Stimulated activated CD4-positive, alpha-beta T cell treated with anti-CD3 and anti-CD28 coated beads, Interleukin-12 subunit alpha, Interleukin-12 subunit beta, amount 100 ng/mL, for 48 hours (primary cell): ENCODE results near the gene RAD51B.

Experiments
- DNase-seq, 3 donors: peaks; one replicate each; pipeline ENCODE4 v3.0.0-alpha.2; 2020; ENCODE audit warnings: low read depth in 2 of 3, low spot score in 1 of 3

RAD51B gene

DNA sequence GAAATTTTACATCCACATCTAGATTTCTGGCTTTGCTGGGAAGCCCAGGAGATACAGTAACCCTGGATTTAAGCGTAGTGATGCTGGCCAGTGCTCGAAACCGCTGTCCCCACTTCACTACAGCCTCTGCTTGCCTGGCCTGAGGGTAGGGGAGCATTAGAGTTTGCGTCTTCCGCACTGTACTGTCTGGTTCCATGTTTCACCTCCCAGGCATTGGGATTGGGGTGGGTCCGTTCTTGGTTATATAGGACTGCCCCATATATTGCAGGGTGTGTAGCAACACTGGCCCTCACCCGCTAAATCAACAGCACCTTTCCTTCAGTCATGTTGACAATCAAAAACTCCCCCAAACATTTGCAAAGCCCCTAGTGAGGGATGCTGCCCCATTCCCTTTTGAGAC, 732.5 kb downstream of the RAD51B start:
- no peak for DNase-seq

DNA sequence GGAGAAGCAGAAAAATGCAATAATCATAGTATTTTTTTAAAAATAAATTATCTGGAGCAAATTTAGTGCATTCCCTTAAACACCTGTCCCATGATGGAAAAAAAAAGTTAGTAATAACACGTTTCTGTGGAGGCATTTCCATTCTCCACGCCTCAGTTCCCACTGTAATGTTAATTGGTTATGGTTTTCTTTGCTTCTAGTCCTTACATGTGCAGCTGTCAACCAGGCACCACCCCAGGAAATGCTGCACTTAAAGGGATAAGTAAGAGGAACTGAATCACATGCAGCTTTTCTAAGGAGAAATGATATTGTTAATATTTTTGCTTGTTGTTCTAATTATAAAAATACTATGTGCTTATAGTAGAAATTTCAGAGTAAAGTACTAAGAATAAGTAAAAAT, 733.0 kb downstream of the RAD51B start:
- no peak for DNase-seq

DNA sequence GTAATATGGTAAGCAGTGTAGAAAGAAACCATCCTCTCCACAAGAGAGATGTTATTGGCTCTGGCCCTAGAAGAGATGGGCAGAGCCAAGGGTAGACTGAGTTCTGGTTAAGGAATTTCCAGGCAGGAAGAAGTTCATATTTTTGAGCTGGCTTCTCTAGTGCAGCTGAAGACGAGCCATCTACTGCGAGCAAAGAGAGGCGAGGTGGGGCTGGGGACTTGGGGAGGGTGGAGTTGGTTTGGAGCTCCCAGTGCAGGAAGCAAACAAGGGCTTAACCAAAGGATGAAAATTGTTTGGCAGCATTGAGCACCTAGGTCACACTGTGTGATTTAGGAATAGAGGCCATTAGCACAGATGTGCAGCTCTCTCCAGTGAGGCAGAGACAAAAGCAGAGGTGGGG, 733.7 kb downstream of the RAD51B start:
- DNase-seq = no peak

DNA sequence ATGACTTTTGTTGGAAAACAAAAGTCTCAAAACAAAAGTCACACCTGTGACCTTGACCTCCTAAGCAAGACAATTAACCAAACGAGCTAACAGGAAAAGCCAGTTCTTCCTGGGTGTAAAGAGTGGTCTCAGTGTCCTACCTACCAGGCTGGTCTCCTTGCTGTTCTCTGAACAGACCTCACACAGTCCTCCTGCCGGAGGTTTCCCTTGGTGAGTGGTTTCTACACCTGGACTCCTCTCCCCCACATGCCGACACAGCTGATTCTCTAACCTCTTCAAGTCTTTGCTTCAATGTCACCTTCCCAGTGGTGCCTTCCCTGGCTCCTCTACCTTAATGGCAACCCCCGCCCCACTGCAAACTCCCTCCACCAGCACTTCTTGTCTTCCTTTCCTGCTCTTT, 734.7 kb downstream of the RAD51B start:
- DNase-seq = no peak

DNA sequence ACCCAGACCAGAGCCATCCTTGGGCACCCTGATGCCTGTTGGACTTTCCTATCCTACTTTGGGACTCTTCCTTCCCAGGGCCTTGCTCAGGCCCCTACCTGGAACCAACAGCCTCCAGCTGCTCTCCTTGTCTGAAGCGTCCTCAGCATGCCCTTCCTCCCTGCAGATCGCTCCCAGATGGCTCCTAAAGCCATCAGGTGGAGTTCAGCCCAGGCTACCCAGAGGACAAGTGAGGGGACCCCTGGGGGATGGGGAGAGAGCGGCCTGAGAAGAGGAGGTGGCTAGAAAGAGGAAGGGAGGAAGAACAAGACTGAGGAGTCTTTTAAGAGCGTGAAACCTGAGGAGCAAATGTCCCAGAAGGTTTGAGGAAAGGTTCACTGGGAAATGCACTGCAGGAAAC, 736.7 kb downstream of the RAD51B start:
- no peak for DNase-seq

DNA sequence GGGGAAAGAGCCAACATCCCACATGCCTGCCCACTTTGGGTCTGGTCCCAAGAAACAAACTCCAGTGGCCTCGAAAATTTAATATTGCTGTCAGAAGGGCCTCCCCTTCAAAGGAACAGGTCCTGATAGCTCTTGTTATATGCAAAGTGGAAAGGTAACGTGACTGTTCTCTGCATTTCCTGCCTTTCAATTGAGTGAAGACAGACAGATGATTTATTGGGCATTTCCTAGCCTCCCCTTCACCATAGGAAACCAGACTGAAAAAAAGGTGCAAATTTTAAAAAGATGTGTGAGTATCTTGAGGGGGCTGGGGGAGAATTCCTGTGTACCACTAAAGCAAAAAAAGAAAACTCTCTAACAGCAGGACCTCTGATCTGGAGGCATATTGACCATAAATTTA, 738.1 kb downstream of the RAD51B start:
- no peak for DNase-seq

DNA sequence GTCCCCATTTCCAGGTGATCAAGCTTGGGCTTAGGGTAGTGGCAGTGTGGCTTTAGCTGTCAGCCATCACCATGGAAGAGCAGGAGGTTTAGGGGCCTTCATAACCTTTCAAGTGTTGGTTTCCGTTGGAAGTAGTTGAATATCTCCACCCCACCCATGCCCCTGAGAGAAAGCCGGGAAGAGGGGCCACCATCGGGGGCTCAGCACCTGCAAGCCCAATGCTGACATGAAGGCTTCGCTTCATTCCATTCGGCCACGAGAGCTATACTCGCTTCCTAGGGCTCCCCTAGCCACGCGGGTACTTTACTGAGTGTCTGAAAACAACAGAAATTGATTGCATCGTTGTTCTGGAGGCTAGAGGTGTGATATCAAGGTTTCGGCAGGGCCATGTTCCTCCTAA, 738.5 kb downstream of the RAD51B start:
- no peak for DNase-seq

DNA sequence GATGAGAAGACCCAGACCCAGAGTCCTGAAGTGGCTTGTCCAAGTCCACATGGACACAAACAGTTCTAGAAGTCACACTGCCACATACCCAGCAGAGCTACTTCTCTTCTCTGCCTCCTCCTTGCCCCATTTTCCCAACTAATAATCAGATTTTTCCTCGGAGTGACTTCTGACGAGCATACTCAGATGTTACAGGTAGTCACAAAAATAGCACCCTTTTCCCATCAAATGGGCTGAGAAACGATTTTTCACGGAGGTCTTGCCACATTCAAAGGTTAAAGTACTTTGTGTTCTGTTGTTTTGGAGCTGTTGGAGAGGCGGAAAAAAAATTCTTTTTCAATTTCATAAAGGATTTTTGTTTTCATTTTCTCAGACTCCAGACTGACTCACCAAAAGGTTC, 740.4 kb downstream of the RAD51B start:
- DNase-seq = no peak

DNA sequence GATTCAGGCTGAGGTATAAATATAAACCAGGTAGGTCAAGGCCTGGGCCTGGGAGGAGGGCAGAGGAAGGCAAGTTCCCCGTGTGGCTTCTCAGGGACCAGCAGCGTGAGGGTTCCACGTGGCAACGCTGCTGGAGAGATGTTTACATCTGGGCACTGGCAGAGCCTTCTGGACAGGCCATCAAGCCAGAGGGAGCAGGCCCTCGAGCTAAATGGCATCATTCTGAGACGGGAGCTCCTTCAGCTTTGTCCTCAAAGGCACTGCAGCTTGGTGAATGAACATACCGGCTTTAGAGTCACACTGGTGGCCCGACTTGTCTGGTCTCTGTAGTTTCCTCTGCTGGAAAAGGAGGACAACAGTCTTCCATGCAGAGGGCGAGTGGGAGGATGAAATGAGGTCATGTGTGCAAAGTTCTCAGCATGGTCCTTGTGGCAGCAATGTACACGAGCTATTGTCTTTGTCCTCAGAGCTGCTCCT, 742.0 kb downstream of the RAD51B start:
- DNase-seq = no peak

DNA sequence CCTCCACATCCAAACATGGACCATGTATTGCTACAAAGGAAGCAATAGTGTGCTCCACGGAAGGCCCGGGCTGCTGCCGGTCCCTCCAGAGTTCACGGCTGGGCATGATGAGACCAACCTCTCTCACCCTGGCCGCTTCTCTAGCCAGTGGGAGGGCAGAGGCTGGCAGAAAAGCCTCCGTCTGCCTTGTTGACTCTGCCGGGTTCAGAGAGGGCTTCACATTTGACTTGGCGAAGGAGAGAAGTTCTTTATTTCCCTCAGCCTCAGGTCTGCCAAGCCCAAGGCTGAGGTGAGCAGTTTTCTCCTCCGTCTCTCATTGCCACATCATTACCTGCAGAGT, 743.3 kb downstream of the RAD51B start:
- no peak for DNase-seq

DNA sequence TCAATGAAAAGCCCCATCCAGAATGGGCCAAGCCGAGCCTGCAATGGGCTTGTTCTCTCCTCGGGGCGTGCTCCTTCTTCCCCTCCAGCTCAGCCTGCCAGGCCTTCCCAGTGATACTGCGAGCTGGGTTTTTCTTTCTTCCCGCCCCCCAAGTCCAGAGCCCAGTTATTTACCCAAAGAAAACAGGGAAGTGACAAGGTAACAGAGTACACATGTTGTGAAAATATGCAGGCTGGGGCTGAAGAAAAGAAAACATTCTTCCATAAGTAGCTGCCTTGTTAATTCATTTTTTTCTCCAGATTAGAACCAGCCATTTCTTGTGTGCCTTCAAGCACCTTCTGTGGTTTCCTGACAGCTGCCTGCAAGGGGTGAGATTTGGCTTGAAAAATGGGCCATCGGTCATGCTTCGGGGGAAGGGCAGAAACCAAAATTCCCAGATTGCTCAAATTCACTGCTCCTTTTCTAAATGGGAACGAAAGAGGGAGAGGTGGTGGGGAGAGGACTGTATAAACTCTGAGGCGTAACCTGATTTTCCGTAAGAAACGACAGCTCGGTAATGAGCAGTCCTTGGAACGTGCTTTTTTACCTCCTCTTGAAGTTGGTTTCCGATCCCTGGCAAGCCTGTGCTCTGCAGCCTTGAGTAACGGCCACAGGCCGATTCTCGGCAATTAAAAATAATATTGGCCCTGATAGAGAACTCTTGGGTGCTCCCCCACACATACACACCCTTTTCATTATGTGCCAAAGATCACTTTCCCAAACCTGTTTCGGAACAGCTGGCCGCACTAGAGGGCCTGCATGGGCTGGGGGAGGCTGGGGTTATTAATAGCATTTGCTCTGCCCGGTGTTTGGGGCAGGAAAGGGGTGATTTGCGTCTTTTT, 743.9 kb downstream of the RAD51B start:
- DNase-seq = no peak

DNA sequence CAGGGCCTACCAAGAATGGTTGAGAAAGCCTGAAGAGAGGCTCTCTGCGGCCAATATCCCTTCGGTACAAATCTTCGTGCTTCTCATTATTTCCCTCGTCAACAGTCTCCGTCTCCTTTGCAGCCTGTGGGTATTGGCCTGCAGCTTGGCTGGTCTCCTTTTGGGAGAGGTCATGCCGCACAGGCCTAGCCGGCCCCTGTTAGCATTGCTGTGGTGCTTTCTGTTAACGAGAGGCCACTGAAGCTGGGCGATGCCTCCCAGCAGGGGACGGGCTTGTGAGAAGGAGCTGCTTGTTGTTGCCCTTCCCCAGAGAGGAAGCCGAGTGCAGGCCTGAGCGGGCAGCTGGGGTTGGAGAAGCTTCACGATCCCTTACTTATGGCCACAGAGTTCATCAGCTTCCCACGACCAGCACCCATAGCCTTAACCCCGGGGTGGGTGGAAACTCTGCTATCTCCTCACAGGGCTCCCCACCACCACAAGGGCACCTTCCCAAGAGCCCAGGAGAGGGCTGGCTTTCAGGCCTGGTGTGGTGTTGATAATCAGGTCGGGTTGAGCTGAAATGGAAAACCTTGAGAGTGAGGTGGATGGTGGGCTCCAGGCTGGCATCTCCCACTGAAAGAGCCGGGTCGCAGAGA, 744.7 kb downstream of the RAD51B start:
- no peak for DNase-seq

DNA sequence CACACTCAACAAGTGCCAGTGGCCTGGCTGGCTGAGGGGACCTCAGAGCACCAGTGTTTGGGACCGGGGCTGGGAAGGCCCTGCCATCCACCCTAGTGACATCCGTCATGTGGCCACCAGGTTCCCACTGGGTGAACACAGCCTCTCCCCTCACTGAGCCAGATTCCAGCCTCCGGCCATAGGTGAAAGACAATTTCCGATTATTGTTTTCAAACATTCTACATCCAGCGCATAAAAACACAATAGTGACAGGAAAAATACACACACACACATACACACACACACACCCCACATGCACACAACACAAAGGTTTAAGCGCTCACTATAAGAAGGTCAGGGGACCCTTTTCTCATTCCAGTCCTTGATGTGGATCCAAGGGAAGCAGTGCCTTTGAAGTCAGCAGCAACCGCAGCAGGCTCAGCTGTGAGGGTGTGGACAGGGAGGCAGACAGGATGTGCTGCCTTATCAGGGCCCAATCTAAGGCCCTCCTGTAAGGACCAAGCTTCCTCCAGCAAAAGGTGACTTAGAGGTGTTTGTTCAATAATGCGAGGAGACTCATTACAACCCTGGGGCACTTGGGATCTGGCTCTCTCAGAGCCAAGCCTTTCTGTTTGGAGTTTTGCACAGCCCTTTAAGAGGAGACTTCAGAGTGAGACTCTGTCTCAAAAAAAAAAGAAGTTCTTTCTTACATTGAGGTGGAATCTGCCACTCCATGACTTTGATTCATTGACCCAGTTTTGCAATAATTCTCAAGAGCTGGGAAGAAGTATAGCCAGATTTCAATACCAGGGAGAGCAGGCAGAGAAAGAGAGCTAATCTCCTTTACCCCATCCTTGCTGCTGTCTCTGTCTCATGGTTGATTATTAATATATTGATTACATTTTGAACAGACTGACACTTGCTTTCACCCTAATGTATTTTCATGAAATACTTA, 745.5 kb downstream of the RAD51B start:
- DNase-seq = no peak

DNA sequence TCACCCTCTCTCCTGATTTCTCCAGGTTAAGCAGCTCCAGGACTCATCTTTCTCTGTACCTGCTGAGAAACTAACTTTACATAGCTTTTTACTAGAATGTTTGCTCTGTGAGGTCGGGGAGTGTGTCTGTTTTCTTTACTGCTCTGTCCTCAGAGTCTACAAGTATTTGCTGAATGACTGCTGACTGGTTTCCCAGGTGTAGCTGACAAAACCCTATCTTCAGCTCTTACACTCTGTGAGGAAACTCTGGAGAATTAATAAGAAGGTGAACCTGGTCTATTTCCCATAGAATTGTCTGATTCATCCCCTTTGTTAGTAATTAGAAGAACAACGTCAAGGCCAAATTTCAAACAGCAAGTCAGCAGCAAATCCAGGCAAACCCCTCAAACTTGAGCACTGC, 746.5 kb downstream of the RAD51B start:
- no peak for DNase-seq

DNA sequence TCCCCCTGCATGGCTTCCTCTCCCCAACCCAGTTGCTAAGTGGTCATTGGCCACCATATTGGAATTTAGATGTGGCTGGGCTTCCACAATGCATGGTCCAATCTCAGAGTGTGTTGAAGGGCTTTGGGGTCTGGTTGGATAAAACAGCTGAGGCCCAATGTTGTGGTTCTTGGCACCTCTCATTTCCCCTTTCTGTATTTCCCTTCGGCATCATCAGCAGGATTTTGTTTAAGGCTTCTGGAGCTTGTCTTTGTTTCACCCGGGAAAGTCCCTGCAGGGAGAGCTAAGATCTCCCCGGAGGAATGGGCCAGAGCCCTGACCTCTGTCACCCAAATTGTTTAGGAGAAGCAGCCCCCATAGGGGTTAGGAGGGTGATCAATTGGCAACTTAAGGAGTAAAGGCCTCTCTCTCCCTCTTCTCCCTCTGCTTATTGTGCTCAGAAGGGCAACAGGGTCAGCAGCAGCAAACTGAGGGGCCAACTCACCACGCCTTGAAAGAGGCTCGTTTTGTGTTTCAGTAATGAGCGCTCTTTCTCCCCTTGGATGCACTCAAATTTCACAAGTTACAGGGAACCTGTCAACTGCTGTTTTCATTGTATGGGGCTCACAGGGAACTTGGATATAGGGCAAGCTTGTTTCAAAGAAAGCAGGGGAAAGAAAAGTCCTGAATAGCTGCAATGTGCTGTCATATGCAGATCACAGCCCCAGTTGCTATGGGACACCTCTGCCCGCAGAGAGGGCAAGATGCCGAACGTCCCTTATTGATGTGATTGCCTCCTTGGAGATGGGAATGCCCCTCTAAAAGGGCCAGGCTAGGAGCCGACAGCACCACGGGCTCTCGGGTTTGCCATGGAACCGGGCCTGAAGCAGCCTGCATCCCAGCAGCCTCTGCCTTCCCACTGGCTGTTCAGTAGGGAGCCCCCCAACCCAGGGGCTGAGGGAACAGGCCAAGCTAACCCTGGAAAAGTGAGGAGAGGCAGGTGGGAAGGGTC, 749.6 kb downstream of the RAD51B start:
- DNase-seq = no peak

DNA sequence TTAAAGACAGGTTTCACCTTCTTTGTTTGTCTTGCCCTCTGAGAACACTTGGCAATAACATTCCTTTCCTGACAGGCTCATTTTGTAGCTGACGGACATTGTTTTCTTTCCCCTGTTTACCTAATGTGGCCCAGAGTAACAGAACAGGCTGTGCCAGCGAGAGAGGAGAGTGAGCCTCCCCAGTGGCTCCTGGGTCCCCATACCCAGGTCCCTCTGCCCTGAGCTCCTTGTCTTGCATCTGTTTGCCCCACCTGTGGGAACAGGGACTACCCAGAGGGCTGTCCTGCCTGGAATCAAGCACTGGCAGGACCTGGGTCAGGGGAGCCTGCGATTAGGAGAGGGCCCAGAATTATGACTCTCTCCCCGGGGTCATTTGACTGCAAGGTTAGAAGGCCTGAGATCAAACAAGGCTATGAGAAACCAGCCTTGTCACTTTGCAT, 750.4 kb downstream of the RAD51B start:
- DNase-seq = no peak

DNA sequence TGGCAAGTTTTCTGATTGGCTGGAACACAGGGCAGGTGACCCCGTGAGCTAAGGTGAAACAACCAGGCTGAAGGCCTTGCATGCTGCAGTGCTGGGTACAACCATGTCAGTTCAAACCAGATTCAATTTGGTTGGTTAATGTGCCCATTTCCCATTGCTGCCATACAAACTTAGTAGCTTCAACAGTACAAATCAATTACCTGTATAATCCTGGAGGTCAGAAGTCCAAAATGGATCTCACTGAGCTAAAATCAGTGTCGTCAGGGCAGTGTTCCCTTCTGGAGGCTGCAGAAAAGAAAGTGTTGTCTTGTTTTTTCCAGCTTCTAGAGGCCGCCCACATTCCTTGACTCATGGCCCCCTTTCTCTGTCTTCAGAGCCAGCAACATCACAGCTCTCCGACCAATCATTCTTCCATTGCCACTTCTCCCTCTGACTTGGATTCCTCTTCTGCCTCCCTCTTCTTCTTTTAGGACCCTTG, 751.6 kb downstream of the RAD51B start:
- DNase-seq = no peak

DNA sequence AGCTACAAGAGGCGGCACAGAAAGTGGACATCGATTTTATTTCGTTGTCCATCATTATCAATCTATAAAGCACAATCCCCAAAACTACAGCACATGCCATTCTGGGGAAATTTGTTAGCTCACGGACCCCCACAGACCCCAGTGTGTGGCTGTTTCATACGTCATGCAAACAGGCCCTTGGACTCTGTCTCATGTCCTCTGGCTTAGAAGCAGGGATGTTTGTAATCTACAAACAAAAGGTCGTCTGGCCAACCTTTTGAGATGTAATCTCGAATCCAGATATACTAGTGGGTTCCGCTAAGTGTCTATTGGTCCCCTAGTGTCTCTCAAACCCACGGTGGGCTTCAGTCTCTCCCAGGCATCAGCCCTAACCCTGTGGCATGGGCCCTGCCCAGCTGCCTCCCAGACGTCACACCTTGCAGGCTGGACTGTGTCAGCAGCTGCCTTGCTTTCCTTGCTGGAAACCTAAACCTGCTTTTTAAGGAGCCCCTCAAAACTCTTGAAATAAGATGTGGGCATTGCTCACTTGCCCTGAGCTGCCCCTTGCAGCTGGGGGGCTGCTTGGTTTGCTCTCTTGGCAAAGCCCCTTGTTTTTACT, 752.4 kb downstream of the RAD51B start:
- DNase-seq = no peak

DNA sequence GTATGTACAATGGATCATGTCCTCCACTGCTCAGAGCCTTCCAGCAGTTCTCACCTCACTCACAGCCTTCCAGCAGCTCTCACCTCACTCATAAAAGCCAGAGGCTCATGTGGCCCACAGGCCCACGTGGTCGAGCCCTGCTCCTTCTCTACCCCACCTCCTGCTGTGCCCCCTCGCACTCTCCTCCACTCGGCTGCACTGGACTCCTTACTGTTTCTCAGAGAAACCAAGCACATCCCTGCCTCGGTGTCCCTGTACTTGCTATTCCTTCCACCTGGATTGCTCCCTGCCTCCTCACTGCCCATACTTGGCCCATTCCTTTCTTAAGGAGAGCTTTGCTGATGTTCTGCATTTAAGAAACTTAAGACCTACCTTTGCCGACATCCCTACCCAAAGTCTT, 753.5 kb downstream of the RAD51B start:
- no peak for DNase-seq

DNA sequence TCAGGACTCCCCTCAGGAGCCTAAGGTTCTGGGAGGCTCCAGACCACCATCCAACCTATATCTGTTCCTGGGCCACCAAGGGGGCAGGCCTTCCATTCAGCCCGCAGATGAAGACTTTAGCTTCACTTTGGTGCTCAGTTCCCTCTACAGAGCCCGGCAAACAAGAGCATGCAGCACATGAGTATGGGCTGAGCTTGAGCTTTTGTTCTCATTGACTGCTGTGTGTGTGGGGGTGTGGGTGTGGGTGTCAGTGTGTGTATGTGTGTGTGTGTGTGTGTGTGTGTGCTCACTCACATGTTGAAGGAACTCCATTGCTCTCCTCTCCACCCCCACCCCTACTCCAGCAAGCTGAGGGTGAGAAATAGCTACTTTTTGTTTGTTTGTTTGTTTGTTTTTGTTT, 754.1 kb downstream of the RAD51B start:
- DNase-seq = no peak
